ENCODE results near the gene TBC1D1.

The TBC1D1 gene

DNA sequence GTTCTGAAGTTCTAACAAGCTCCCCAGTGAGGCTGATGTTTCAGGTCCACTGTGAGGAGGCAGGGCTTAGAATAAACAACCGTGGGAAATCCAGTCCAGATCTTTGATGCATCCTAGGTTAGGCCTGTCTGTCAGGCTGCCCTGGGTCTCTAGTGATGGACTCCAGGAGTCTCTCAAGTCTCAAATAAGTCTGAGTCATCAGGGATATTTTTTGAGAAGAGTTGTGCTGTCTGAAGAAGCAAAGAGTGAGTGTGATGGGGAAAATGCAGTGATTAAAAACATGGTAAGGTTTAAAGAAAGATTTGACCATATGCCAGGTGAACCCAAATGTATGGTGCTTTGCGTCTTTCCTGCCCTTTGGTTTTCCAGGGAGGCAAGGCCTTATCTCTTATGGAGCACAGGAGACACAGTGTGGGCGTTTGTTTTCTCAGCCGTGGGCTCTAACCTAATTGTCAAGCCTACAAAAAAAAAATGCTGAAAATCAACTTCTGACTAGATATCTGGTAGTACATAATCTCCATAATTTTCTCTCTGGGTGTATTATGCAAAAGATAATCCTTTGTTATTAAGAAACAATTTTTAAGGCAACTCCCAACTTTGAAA lies 170.0 kb downstream of the TBC1D1 start:
- H3K9me3 ChIP-seq (replicated peaks in 1 of 2; ENCODE audit: control insufficient read depth in 2 of 2, insufficient read depth in 1 of 2, low read depth in 1 of 2, low read length in 2 of 2): no peaks in the 10 kb centered on the region
- H4K91ac ChIP-seq (ENCODE audit: low read depth, low read length, poor library complexity): no peak overlapping the region
- H3K27me3 ChIP-seq (ENCODE audit: control insufficient read depth in 3 of 3, insufficient read depth in 3 of 3, low read depth in 1 of 3, low read length in 3 of 3): no peaks in the 10 kb centered on the region
- no peak overlapping the region for H3K4me3 ChIP-seq (ENCODE audit: low read length in 2 of 2)
- H3K4ac ChIP-seq (ENCODE audit: low read length): no peak overlapping the region
- no peak overlapping the region for H2BK12ac ChIP-seq (ENCODE audit: low read length)
- no peak overlapping the region for H3K14ac ChIP-seq (ENCODE audit: low read length)
- H3K36me3 ChIP-seq (replicated peaks in 1 of 2; ENCODE audit: control insufficient read depth in 2 of 2, insufficient read depth in 2 of 2, low read length in 2 of 2): peaks cover 7 to 10% of the 10 kb centered on the region in 2 donors
- H3K9ac ChIP-seq (ENCODE audit: low read depth, low read length, poor library complexity): no peak overlapping the region
- H2BK5ac ChIP-seq (ENCODE audit: low read length): no peak overlapping the region
- H4K8ac ChIP-seq (ENCODE audit: low read depth, low read length): no peak overlapping the region
- H2AFZ ChIP-seq (ENCODE audit: low read length): no peak overlapping the region
- peaks cover 10 to 20% of the 10 kb centered on the region in 2 donors for H3K4me1 ChIP-seq (ENCODE audit: control insufficient read depth in 2 of 2, insufficient read depth in 1 of 2, low read depth in 1 of 2, low read length in 2 of 2)
- DNase-seq (ENCODE audit: low spot score): no peak
- no peak overlapping the region for H3K23ac ChIP-seq (ENCODE audit: low read depth, low read length, poor library complexity)
- no CpG with 5 or more reads among the region's 4 CpGs for WGBS, 2 donors (ENCODE audit: extremely low coverage in 2 of 2, insufficient read length in 2 of 2, insufficient replicate concordance in 1 of 2)
- no peaks in the 10 kb centered on the region for H3K79me1 ChIP-seq (ENCODE audit: low read depth, low read length)
- no peak overlapping the region for H2BK15ac ChIP-seq (ENCODE audit: low read length)
- H2AK5ac ChIP-seq (ENCODE audit: low read depth, low read length): no peak overlapping the region
- H3K18ac ChIP-seq (ENCODE audit: low read length): no peak overlapping the region
- no peak overlapping the region for H3K4me2 ChIP-seq (ENCODE audit: insufficient read depth, low read length, poor library complexity, severe bottlenecking)
- H2BK120ac ChIP-seq (ENCODE audit: low read depth, low read length): no peak overlapping the region
- H3K27ac ChIP-seq (replicated peaks; ENCODE audit: low read length): no peak overlapping the region

GRCh38 chr4:38062088-38062775 lies 171.3 kb downstream of the TBC1D1 start:
- no peaks in the 10 kb centered on the region for H3K9me3 ChIP-seq (replicated peaks in 1 of 2; ENCODE audit: control insufficient read depth in 2 of 2, insufficient read depth in 1 of 2, low read depth in 1 of 2, low read length in 2 of 2)
- no peak overlapping the region for H4K91ac ChIP-seq (ENCODE audit: low read depth, low read length, poor library complexity)
- peak; percentile 69 for DNase-seq (ENCODE audit: low spot score)
- H2BK15ac ChIP-seq (ENCODE audit: low read length): no peak overlapping the region
- no peak overlapping the region for H3K9ac ChIP-seq (ENCODE audit: low read depth, low read length, poor library complexity)
- no peak overlapping the region for H3K23ac ChIP-seq (ENCODE audit: low read depth, low read length, poor library complexity)
- no peaks in the 10 kb centered on the region for H3K27me3 ChIP-seq (ENCODE audit: control insufficient read depth in 3 of 3, insufficient read depth in 3 of 3, low read depth in 1 of 3, low read length in 3 of 3)
- no peak overlapping the region for H3K14ac ChIP-seq (ENCODE audit: low read length)
- no peak overlapping the region for H2BK120ac ChIP-seq (ENCODE audit: low read depth, low read length)
- H2AK5ac ChIP-seq (ENCODE audit: low read depth, low read length): no peak overlapping the region
- no peak overlapping the region for H2BK5ac ChIP-seq (ENCODE audit: low read length)
- H3K18ac ChIP-seq (ENCODE audit: low read length): no peak overlapping the region
- H3K4me3 ChIP-seq (ENCODE audit: low read length in 2 of 2): no peak overlapping the region
- peak overlapping the region; percentile 27 for H3K27ac ChIP-seq (replicated peaks; ENCODE audit: low read length)
- WGBS, 2 donors (ENCODE audit: extremely low coverage in 2 of 2, insufficient read length in 2 of 2, insufficient replicate concordance in 1 of 2): no CpG with 5 or more reads among the region's 11 CpGs
- no peak overlapping the region for H3K4me2 ChIP-seq (ENCODE audit: insufficient read depth, low read length, poor library complexity, severe bottlenecking)
- peak overlapping the region; percentile 28 for H2AFZ ChIP-seq (ENCODE audit: low read length)
- H4K8ac ChIP-seq (ENCODE audit: low read depth, low read length): no peak overlapping the region
- H3K79me1 ChIP-seq (ENCODE audit: low read depth, low read length): no peaks in the 10 kb centered on the region
- peaks cover 4% of the 10 kb centered on the region in 2 donors for H3K36me3 ChIP-seq (replicated peaks in 1 of 2; ENCODE audit: control insufficient read depth in 2 of 2, insufficient read depth in 2 of 2, low read length in 2 of 2)
- no peak overlapping the region for H3K4ac ChIP-seq (ENCODE audit: low read length)
- H3K4me1 ChIP-seq (ENCODE audit: control insufficient read depth in 2 of 2, insufficient read depth in 1 of 2, low read depth in 1 of 2, low read length in 2 of 2): peaks cover 10 to 20% of the 10 kb centered on the region in 2 donors
- no peak overlapping the region for H2BK12ac ChIP-seq (ENCODE audit: low read length)

- no peak overlapping the region for H2AFZ ChIP-seq (ENCODE audit: low read length)
- H3K4ac ChIP-seq (ENCODE audit: low read length): no peak overlapping the region
- no peak for DNase-seq (ENCODE audit: low spot score)
- H3K27ac ChIP-seq (replicated peaks; ENCODE audit: low read length): peak overlapping the region; percentile 27
- peak overlapping the region; percentile 23 for H3K18ac ChIP-seq (ENCODE audit: low read length)
- no peak overlapping the region for H3K4me2 ChIP-seq (ENCODE audit: insufficient read depth, low read length, poor library complexity, severe bottlenecking)
- no peaks in the 10 kb centered on the region for H3K9me3 ChIP-seq (replicated peaks in 1 of 2; ENCODE audit: control insufficient read depth in 2 of 2, insufficient read depth in 1 of 2, low read depth in 1 of 2, low read length in 2 of 2)
- peaks cover 3 to 9% of the 10 kb centered on the region in 2 donors for H3K36me3 ChIP-seq (replicated peaks in 1 of 2; ENCODE audit: control insufficient read depth in 2 of 2, insufficient read depth in 2 of 2, low read length in 2 of 2)
- no peaks in the 10 kb centered on the region for H3K27me3 ChIP-seq (ENCODE audit: control insufficient read depth in 3 of 3, insufficient read depth in 3 of 3, low read depth in 1 of 3, low read length in 3 of 3)
- H2BK12ac ChIP-seq (ENCODE audit: low read length): no peak overlapping the region
- H3K79me1 ChIP-seq (ENCODE audit: low read depth, low read length): no peaks in the 10 kb centered on the region
- H4K91ac ChIP-seq (ENCODE audit: low read depth, low read length, poor library complexity): no peak overlapping the region
- H4K8ac ChIP-seq (ENCODE audit: low read depth, low read length): no peak overlapping the region
- no peak overlapping the region for H2BK5ac ChIP-seq (ENCODE audit: low read length)
- no CpG with 5 or more reads among the region's 4 CpGs for WGBS, 2 donors (ENCODE audit: extremely low coverage in 2 of 2, insufficient read length in 2 of 2, insufficient replicate concordance in 1 of 2)
- H3K23ac ChIP-seq (ENCODE audit: low read depth, low read length, poor library complexity): no peak overlapping the region
- H3K9ac ChIP-seq (ENCODE audit: low read depth, low read length, poor library complexity): no peak overlapping the region
- no peak overlapping the region for H2AK5ac ChIP-seq (ENCODE audit: low read depth, low read length)
- H2BK15ac ChIP-seq (ENCODE audit: low read length): no peak overlapping the region
- H3K4me1 ChIP-seq (ENCODE audit: control insufficient read depth in 2 of 2, insufficient read depth in 1 of 2, low read depth in 1 of 2, low read length in 2 of 2): peaks cover 9 to 18% of the 10 kb centered on the region in 2 donors
- H2BK120ac ChIP-seq (ENCODE audit: low read depth, low read length): no peak overlapping the region
- H3K4me3 ChIP-seq (ENCODE audit: low read length in 2 of 2): no peak overlapping the region
- H3K14ac ChIP-seq (ENCODE audit: low read length): no peak overlapping the region
Observed at GRCh38 chr4:38062776-38063097, 171.9 kb downstream of the TBC1D1 start.

DNA sequence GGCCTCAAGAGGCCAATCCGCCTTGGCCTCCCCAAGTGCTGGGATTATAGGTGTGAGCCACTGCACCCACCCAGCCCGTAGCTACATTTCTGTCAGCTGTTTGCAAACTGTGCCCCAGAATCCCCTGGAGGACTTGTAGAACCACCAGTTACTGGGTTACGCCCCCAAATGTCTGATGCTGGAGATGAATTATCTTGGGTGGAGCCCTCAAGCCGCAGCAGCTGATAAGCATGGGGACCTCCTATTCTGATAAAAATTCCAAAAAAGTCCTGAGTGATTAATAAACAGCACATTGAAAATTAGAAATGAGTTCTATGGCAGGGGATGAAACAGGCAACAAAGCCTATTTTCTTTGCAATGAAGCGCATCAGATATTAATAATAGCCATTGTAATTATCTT lies 174.3 kb downstream of the TBC1D1 start:
- no peak for DNase-seq (ENCODE audit: low spot score)
- H3K9me3 ChIP-seq (replicated peaks in 1 of 2; ENCODE audit: control insufficient read depth in 2 of 2, insufficient read depth in 1 of 2, low read depth in 1 of 2, low read length in 2 of 2): no peaks in the 10 kb centered on the region
- H4K91ac ChIP-seq (ENCODE audit: low read depth, low read length, poor library complexity): no peak overlapping the region
- peaks cover 9 to 10% of the 10 kb centered on the region in 2 donors for H3K4me1 ChIP-seq (ENCODE audit: control insufficient read depth in 2 of 2, insufficient read depth in 1 of 2, low read depth in 1 of 2, low read length in 2 of 2)
- no peak overlapping the region for H4K8ac ChIP-seq (ENCODE audit: low read depth, low read length)
- no peak overlapping the region for H2BK12ac ChIP-seq (ENCODE audit: low read length)
- no CpG with 5 or more reads among the region's 5 CpGs for WGBS, 2 donors (ENCODE audit: extremely low coverage in 2 of 2, insufficient read length in 2 of 2, insufficient replicate concordance in 1 of 2)
- H3K18ac ChIP-seq (ENCODE audit: low read length): no peak overlapping the region
- no peak overlapping the region for H3K14ac ChIP-seq (ENCODE audit: low read length)
- H2BK120ac ChIP-seq (ENCODE audit: low read depth, low read length): no peak overlapping the region
- no peak overlapping the region for H2AFZ ChIP-seq (ENCODE audit: low read length)
- H3K23ac ChIP-seq (ENCODE audit: low read depth, low read length, poor library complexity): no peak overlapping the region
- no peak overlapping the region for H3K4me3 ChIP-seq (ENCODE audit: low read length in 2 of 2)
- no peak overlapping the region for H3K4ac ChIP-seq (ENCODE audit: low read length)
- H2AK5ac ChIP-seq (ENCODE audit: low read depth, low read length): no peak overlapping the region
- no peak overlapping the region for H2BK5ac ChIP-seq (ENCODE audit: low read length)
- H3K9ac ChIP-seq (ENCODE audit: low read depth, low read length, poor library complexity): no peak overlapping the region
- H3K4me2 ChIP-seq (ENCODE audit: insufficient read depth, low read length, poor library complexity, severe bottlenecking): no peak overlapping the region
- H3K36me3 ChIP-seq (replicated peaks in 1 of 2; ENCODE audit: control insufficient read depth in 2 of 2, insufficient read depth in 2 of 2, low read length in 2 of 2): peaks cover 4 to 15% of the 10 kb centered on the region in 2 donors
- H3K79me1 ChIP-seq (ENCODE audit: low read depth, low read length): no peaks in the 10 kb centered on the region
- H3K27me3 ChIP-seq (ENCODE audit: control insufficient read depth in 3 of 3, insufficient read depth in 3 of 3, low read depth in 1 of 3, low read length in 3 of 3): no peaks in the 10 kb centered on the region
- no peak overlapping the region for H3K27ac ChIP-seq (replicated peaks; ENCODE audit: low read length)
- H2BK15ac ChIP-seq (ENCODE audit: low read length): no peak overlapping the region

All from neuronal stem cell (in vitro differentiated cells).